ENCODE results near the gene DIAPH2.

GRCh38 chrX:96798982-96799381, 114.3 kb downstream of the DIAPH2 start:
- TF ChIP-seq CTCF (IDR thresholded peaks at IDR 0.05) = no peak
- no peak for TF ChIP-seq PRDM15 (CRISPR knock-in tag; IDR thresholded peaks at IDR 0.05)
- TF ChIP-seq HMGXB4 (CRISPR knock-in tag; IDR thresholded peaks at IDR 0.05) = no peak
- TF ChIP-seq MLX (CRISPR knock-in tag; IDR thresholded peaks at IDR 0.05) = no peak
